GM21515 (cell line): ENCODE measurements around the gene RPL19.

Source experiments
- ATAC-seq: cut with Tn5 transposase; IDR thresholded peaks from one replicate; pipeline ENCODE4 v1.9.1; 2021; ENCODE audit not compliant: unreplicated experiment

RPL19 gene

DNA sequence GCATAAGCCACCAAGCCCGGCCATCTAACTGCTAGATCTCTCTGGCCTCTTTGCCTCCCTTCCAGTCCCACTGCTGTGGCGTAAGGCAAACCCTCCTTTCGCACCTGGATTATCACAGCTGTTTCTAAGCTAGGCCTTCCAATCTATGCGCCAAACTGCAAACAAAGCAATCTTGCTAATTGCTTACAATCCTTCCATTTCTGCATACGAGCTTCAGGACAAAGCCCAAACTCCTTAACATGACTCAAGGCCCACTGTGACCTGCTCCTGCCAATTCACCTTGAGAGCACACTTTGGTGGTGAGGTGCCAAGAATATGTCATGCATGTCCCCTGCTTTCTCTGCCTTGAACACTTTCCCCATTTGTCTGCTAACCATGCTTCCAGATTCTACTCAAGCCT, 28.1 kb upstream of the RPL19 start:
- no peak for ATAC-seq

DNA sequence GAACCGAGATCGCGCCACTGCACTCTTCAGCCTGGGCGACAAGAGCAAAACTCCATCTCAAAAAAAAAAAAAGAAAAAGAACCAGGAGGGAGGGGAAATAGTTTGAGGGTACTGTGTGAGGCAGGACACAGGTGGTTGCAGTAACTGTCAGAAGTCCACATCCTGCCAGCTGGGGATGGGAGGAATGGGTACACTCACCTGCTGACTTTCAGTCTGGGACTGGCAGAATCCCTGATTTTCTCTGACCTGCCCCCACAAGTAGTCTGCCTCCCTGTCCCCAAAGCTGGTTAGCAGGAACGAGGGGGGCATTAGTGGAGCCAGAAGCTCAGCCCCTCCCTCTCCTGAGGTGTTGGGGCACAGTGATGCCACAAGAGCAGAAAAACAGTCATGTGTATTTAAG, 27.0 kb upstream of the RPL19 start:
- no peak for ATAC-seq

DNA sequence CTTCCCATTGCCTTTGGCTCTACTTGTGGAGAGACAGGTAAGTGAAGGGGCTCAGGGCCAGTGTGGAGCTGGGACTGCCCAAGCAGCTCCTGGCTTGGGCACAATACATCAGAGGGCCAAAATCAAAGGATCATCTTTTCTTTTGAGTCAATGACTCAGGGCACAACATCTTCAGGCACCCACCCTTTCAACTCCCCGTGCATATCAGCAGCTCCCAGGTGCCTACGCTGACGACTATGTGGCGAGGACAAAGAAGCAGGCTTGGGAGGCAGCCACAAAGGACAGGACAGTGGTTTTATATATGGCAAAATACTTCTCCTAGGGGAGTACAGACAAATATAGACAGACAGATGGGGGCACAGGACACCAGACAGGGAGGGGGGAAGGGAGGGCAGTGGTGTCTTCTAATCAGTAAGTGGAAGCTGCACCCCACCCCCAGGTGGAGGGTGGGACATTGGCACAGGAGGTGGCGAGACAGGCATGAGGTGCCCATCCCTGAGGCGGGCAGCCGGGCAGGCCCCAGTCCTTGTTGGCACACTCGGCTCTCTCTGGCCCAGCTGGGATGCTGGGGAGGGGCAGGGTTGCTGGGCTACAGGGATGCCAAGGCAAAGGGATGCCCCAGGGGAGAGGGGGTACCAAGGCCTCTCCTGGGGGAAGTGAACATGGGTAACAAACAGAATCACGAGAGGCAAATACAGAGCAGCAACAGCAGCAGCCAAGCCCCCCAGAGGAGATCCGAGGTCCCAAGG, 26.4 kb upstream of the RPL19 start:
- ATAC-seq = no peak

DNA sequence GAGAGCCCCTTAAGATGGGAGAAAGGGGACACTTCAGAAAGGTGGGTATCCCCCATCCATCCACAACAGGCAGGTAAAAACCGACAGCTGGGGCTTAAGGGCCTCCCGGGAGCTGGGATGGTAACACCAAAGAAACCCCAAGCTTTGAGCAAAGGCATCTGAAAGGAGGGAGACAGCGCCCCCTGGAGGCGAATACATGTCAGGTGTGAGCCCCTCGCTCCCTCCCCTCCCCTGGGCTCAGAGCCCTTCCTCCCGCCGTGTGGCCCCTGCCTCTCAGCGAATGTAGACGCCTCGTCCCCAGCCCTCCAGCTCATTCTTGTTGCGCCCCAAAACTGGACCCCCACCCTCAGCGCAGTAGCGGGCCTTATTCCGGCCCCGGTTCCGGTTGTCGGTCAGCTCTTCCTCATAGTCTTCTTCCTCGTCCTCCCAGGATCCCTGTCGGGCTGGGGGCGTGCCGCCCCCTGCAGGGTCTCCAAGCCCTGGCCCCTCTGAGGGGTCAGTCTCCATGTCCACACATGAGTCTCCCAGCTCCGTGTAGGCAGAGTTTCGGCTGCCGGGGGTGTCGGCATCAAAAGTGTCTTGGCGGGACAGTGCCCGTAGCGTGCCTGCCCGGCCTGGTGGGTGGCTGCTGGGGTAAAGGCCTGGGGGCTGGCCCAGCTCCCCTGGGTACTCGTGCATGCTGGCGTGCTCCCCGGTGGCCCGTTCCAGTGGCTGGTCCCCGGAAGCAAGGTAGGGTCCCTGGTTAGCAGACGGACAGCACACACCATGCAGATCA, 25.0 kb upstream of the RPL19 start:
- ATAC-seq = no peak

DNA sequence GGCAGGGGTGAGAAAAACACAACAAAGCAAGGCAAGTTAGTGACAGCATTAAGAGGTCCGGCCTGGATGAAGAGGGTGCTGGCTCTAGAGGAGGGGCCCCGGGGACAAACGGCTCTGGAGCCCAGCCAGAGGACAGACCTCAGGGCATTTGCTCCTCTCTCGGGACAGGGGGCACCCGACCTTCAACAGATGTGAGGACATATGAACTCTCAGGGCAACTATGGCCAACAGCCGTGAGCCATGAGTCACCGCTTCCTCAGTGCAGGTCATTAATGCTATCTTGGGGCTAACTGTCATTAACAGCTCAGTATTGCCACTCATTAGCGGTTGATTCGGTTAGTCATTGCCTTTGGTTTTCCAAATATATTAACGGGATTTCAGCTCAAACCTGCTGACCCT, 24.4 kb upstream of the RPL19 start:
- no peak for ATAC-seq

DNA sequence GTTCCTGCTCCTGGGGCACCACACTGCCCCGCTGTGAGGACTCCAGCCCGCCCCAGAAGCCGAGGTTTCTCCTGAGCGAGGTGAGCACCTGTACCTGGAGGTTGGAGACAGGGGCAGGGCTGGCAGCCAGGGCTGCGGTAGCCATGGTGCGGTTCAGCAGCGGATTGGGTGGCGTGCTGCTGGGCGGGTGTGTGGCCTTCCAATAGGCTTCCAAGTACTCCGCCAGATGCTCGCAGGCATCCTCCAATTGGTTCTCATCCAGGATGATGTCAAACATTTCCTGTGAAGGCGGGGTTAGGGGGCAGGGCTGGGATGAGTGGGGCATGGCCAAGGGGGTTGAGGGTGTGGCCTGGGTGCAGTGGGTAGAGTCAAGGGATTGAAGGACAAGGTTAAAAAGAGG, 22.8 kb upstream of the RPL19 start:
- ATAC-seq = no peak

GRCh38 chr17:39178536-39178935, 21.5 kb upstream of the RPL19 start:
- no peak for ATAC-seq

GRCh38 chr17:39181303-39181702, 18.8 kb upstream of the RPL19 start:
- ATAC-seq = no peak

DNA sequence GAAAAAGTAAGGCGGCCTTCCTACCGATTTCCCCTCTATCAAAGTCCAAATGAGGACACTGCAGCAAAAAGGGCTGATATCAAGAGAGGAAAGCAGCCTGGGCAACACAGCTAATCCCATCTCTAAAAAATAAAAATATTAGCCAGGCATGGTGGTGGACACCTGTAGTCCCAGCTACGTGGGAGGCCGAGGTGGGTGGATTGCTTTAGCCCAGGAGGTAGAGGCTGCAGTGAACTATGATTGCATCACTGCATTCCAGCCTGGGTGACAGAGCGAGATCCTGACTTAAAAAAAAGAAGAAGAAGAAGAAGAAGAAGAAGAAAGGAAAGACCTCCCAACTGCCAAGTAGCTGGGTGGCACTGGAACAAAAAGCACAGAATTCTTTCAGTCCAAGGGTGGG, 17.0 kb upstream of the RPL19 start:
- ATAC-seq = no peak

DNA sequence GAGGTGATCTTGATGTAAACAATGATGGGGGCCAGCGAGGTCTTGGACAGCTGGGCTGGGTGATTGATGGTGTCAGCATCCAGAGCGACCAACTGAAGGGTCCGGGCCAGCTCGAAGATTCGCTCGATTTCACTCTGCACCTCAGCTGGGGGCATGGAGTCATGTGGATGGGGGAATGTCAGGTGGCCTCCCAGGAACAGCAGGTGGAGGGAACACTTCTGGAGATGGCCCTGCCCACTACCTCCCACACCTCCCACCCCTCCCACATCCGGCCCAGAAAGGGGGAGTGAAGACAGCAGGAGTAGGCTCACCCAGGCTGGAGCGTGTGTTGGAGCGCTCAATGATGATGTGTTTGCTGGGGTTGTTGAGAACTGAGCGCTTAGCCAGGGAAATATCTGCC, 16.4 kb upstream of the RPL19 start:
- no peak for ATAC-seq

- no peak for ATAC-seq
Observed at GRCh38 chr17:39186481-39187002, 13.5 kb upstream of the RPL19 start.

- no peak for ATAC-seq
Observed at GRCh38 chr17:39187152-39187830, 12.8 kb upstream of the RPL19 start.

GRCh38 chr17:39191750-39192510, 8.2 kb upstream of the RPL19 start:
- ATAC-seq = no peak

DNA sequence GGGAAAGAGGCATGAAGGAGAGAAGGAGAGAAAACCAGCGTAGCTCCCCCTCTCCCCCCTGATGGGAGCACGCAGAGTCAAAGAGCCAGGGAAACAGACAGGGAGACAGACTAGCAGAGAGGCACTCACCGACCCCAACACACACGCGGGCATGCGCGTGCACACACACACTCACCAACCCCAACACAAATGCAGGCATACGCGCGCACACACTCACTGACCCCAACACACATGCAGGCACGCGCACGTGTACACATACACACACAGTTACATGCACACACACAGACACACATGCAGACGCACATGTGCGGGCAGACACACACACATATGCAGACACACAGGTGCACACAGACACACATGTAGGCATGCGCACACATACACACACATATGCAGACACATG, 7.2 kb upstream of the RPL19 start:
- ATAC-seq = no peak

DNA sequence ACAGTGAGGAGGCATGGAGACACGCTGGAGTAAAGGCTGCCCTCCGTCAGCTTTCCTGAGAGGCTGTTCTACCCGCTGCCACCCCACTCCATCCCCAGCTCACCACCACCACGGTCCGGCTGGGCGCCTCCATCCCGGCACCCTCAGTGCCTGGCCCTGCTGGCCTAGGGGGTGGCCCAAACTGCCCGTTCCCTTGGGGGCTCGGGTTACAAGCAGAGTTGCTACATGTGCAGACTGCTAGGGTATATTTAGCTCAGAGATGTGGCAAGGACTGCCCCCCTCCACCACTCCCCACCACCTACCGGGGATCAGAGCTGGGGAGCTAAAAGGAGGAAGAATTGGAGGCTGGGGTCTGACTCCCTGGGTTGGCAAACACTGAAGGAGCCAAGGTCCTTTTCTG, 6.7 kb upstream of the RPL19 start:
- ATAC-seq = no peak

- no peak for ATAC-seq
Observed at GRCh38 chr17:39194089-39194984, 5.7 kb upstream of the RPL19 start.

DNA sequence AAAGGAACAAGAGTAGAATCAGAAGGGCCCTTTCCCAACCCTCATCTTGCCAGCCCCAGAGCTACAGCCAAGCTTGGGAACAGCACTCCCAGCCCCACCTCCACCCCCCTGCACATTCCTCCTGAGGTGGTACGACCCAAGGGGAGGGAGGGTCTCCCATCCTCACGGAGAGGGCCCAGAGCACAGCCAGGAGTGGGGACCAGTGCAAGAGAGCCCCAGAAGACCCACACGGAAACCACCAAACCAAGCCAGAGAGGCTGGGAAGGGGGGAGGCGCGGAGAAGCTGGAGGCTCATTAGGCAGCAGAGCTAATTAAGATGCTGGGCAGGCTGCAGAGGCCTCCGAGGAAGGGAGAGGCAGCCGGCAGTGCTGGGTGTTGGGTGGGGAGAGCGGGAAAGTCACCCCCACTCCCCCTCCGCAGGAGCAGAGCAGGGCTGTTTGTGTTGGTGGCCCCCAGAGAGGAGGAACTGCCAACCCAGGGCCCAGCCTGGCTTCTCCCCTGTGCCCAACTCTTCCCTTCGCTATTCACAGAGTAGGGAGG, 5.0 kb upstream of the RPL19 start:
- ATAC-seq = no peak

DNA sequence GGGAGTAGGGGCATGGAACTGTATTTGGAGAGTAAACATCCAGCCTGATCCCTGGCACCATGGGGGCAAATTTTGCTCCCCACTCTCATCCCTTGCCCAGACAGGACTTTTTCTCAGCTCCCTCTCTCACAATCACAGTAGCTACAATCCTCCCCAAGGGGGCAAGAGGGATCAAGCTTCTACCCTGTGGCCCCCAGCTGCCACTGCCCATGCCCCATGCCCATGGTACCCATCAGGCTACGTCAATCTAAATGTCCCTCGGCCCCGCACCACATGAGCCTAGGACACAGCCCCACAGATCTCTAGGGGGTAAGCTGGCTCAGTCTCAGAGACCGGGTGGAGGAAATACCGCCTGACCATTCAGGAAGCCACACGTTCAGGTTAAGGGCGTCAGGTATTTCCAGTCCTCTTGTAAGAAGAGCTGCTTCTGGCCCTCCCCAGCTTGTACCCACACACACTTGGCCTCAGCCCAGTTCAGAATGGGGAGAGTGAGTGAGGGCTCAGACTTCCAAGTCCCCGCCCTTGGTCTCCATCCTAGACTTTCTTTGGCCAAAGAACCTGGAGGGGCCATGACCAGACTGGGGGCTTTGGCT, 4.4 kb upstream of the RPL19 start:
- no peak for ATAC-seq

DNA sequence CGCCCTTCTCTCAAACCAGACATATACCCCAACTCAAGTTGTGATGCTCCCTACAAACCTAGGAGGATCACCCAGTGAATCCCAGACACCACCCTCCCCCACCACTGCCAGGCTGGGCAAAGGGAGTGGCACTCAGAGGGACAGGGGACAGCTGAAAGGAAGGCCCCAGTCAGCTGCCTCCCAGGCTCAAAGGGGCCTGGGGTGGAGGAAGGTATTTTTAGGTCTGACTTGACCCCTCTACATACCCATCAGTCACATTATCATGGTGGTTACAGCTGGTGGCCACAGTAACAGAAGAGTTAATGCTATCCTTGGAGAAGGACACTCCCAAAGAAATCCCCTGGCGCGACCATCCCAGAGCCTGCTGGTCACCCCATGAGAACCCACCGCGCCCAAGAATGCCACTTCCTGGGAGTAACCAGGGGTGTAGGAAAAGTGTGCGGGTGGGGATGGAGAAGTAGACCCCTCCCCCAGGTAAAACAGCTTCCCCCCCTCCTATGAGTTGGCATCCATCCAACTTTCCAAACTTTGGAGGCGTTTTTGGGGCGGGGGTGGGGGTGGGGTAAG, 3.8 kb upstream of the RPL19 start:
- ATAC-seq = no peak
